Measurements from ENCODE around the gene CALHM5.
A peak's percentile ranks its signal among the peaks of the same experiment; 100 is the strongest.

The CALHM5 gene

GRCh38 chr6:116511424-116512110 lies at the start of gene CALHM5:
TSS of gene CALHM5 (plus strand) at chr6:116511639. CDS start at chr6:116511697, 58 bp downstream.
- peaks cover 14% of the 10 kb centered on the region for H3K4me1 ChIP-seq (ENCODE audit: insufficient read depth, low read length)
- peak within 1 kb of the TSS; percentile 65 for H3K9ac ChIP-seq (ENCODE audit: low read length)
- no peaks in the 10 kb centered on the region for H3K27me3 ChIP-seq (ENCODE audit: control insufficient read depth in 1 of 2, insufficient read depth in 2 of 2, low read length in 2 of 2)
- H3K9me3 ChIP-seq (ENCODE audit: low read length) = no peaks in the 10 kb centered on the region
- no peaks in the 10 kb centered on the region for H3K36me3 ChIP-seq (ENCODE audit: insufficient read depth, low read length)
- peak within 1 kb of the TSS; percentile 37 for H3K27ac ChIP-seq (ENCODE audit: low read depth, low read length)
- peak within 1 kb of the TSS; percentile 22 to 72 for H3K4me3 ChIP-seq (ENCODE audit: low read depth in 1 of 2, low read length in 2 of 2)

- Histone ChIP-seq H3K9ac (ENCODE audit: low read length) (no peak overlapping the region), H3K4me3 (ENCODE audit: low read depth in 1 of 2, low read length in 2 of 2) (peak overlapping the region; percentile 41 to 52), H3K27me3 (ENCODE audit: control insufficient read depth in 1 of 2, insufficient read depth in 2 of 2, low read length in 2 of 2) (peaks cover 0 to 13% of the 10 kb centered on the region in 2 donors), H3K27ac (ENCODE audit: low read depth, low read length) (peak overlapping the region; percentile 58), H3K9me3 (ENCODE audit: low read length) (no peaks in the 10 kb centered on the region), H3K4me1 (ENCODE audit: insufficient read depth, low read length) (no peaks in the 10 kb centered on the region), H3K36me3 (ENCODE audit: insufficient read depth, low read length) (no peaks in the 10 kb centered on the region)
Observed at GRCh38 chr6:116461932-116462885, 49.2 kb upstream of the CALHM5 start.

GRCh38 chr6:116463301-116463700 lies 48.1 kb upstream of the CALHM5 start:
- no peak overlapping the region for H3K9ac ChIP-seq (ENCODE audit: low read length)
- H3K4me1 ChIP-seq (ENCODE audit: insufficient read depth, low read length) = no peaks in the 10 kb centered on the region
- H3K4me3 ChIP-seq (ENCODE audit: low read depth in 1 of 2, low read length in 2 of 2) = no peak overlapping the region
- peaks cover 0 to 13% of the 10 kb centered on the region in 2 donors for H3K27me3 ChIP-seq (ENCODE audit: control insufficient read depth in 1 of 2, insufficient read depth in 2 of 2, low read length in 2 of 2)
- no peaks in the 10 kb centered on the region for H3K9me3 ChIP-seq (ENCODE audit: low read length)
- H3K36me3 ChIP-seq (ENCODE audit: insufficient read depth, low read length) = no peaks in the 10 kb centered on the region
- H3K27ac ChIP-seq (ENCODE audit: low read depth, low read length) = no peak overlapping the region

GRCh38 chr6:116465246-116465645 lies 46.2 kb upstream of the CALHM5 start:
- H3K4me1 ChIP-seq (ENCODE audit: insufficient read depth, low read length) = no peaks in the 10 kb centered on the region
- H3K27ac ChIP-seq (ENCODE audit: low read depth, low read length) = no peak overlapping the region
- peaks cover 0 to 13% of the 10 kb centered on the region in 2 donors for H3K27me3 ChIP-seq (ENCODE audit: control insufficient read depth in 1 of 2, insufficient read depth in 2 of 2, low read length in 2 of 2)
- H3K4me3 ChIP-seq (ENCODE audit: low read depth in 1 of 2, low read length in 2 of 2) = no peak overlapping the region
- no peaks in the 10 kb centered on the region for H3K36me3 ChIP-seq (ENCODE audit: insufficient read depth, low read length)
- no peaks in the 10 kb centered on the region for H3K9me3 ChIP-seq (ENCODE audit: low read length)
- H3K9ac ChIP-seq (ENCODE audit: low read length) = no peak overlapping the region

- Histone ChIP-seq H3K9me3 (ENCODE audit: low read length) (no peaks in the 10 kb centered on the region), H3K4me1 (ENCODE audit: insufficient read depth, low read length) (no peaks in the 10 kb centered on the region), H3K36me3 (ENCODE audit: insufficient read depth, low read length) (no peaks in the 10 kb centered on the region), H3K9ac (ENCODE audit: low read length) (no peak overlapping the region), H3K27me3 (ENCODE audit: control insufficient read depth in 1 of 2, insufficient read depth in 2 of 2, low read length in 2 of 2) (peaks cover 0 to 9% of the 10 kb centered on the region in 2 donors), H3K4me3 (ENCODE audit: low read depth in 1 of 2, low read length in 2 of 2) (no peak overlapping the region), H3K27ac (ENCODE audit: low read depth, low read length) (no peak overlapping the region)
Observed at GRCh38 chr6:116467096-116467495, 44.3 kb upstream of the CALHM5 start.

GRCh38 chr6:116467514-116467913 lies 43.9 kb upstream of the CALHM5 start:
- H3K4me1 ChIP-seq (ENCODE audit: insufficient read depth, low read length) = no peaks in the 10 kb centered on the region
- no peaks in the 10 kb centered on the region for H3K36me3 ChIP-seq (ENCODE audit: insufficient read depth, low read length)
- H3K27me3 ChIP-seq (ENCODE audit: control insufficient read depth in 1 of 2, insufficient read depth in 2 of 2, low read length in 2 of 2) = peaks cover 0 to 7% of the 10 kb centered on the region in 2 donors
- H3K9me3 ChIP-seq (ENCODE audit: low read length) = no peaks in the 10 kb centered on the region
- no peak overlapping the region for H3K4me3 ChIP-seq (ENCODE audit: low read depth in 1 of 2, low read length in 2 of 2)
- no peak overlapping the region for H3K27ac ChIP-seq (ENCODE audit: low read depth, low read length)
- H3K9ac ChIP-seq (ENCODE audit: low read length) = no peak overlapping the region

GRCh38 chr6:116468293-116468692 lies 43.1 kb upstream of the CALHM5 start:
- no peaks in the 10 kb centered on the region for H3K9me3 ChIP-seq (ENCODE audit: low read length)
- no peak overlapping the region for H3K27ac ChIP-seq (ENCODE audit: low read depth, low read length)
- H3K36me3 ChIP-seq (ENCODE audit: insufficient read depth, low read length) = no peaks in the 10 kb centered on the region
- H3K4me1 ChIP-seq (ENCODE audit: insufficient read depth, low read length) = no peaks in the 10 kb centered on the region
- no peak overlapping the region for H3K9ac ChIP-seq (ENCODE audit: low read length)
- H3K4me3 ChIP-seq (ENCODE audit: low read depth in 1 of 2, low read length in 2 of 2) = no peak overlapping the region
- peaks cover 0 to under 1% of the 10 kb centered on the region in 2 donors for H3K27me3 ChIP-seq (ENCODE audit: control insufficient read depth in 1 of 2, insufficient read depth in 2 of 2, low read length in 2 of 2)

- no peak overlapping the region for H3K9ac ChIP-seq (ENCODE audit: low read length)
- no peaks in the 10 kb centered on the region for H3K4me1 ChIP-seq (ENCODE audit: insufficient read depth, low read length)
- no peaks in the 10 kb centered on the region for H3K27me3 ChIP-seq (ENCODE audit: control insufficient read depth in 1 of 2, insufficient read depth in 2 of 2, low read length in 2 of 2)
- H3K9me3 ChIP-seq (ENCODE audit: low read length) = no peaks in the 10 kb centered on the region
- H3K27ac ChIP-seq (ENCODE audit: low read depth, low read length) = no peak overlapping the region
- H3K36me3 ChIP-seq (ENCODE audit: insufficient read depth, low read length) = no peaks in the 10 kb centered on the region
- no peak overlapping the region for H3K4me3 ChIP-seq (ENCODE audit: low read depth in 1 of 2, low read length in 2 of 2)
Observed at GRCh38 chr6:116471531-116471930, 39.9 kb upstream of the CALHM5 start.

- no peak overlapping the region for H3K4me3 ChIP-seq (ENCODE audit: low read depth in 1 of 2, low read length in 2 of 2)
- no peaks in the 10 kb centered on the region for H3K9me3 ChIP-seq (ENCODE audit: low read length)
- no peak overlapping the region for H3K27ac ChIP-seq (ENCODE audit: low read depth, low read length)
Observed at GRCh38 chr6:116472706-116473105, 38.7 kb upstream of the CALHM5 start.

GRCh38 chr6:116475141-116475540 lies 36.3 kb upstream of the CALHM5 start:
- H3K27ac ChIP-seq (ENCODE audit: low read depth, low read length) = no peak overlapping the region
- H3K27me3 ChIP-seq (ENCODE audit: control insufficient read depth in 1 of 2, insufficient read depth in 2 of 2, low read length in 2 of 2) = no peaks in the 10 kb centered on the region
- no peaks in the 10 kb centered on the region for H3K4me1 ChIP-seq (ENCODE audit: insufficient read depth, low read length)
- no peaks in the 10 kb centered on the region for H3K36me3 ChIP-seq (ENCODE audit: insufficient read depth, low read length)
- no peaks in the 10 kb centered on the region for H3K9me3 ChIP-seq (ENCODE audit: low read length)
- H3K4me3 ChIP-seq (ENCODE audit: low read depth in 1 of 2, low read length in 2 of 2) = no peak overlapping the region
- H3K9ac ChIP-seq (ENCODE audit: low read length) = no peak overlapping the region

More at GRCh38 chr6:116472706-116473105, 38.7 kb upstream of the CALHM5 start:
- Histone ChIP-seq H3K27me3 (ENCODE audit: control insufficient read depth in 1 of 2, insufficient read depth in 2 of 2, low read length in 2 of 2) (no peaks in the 10 kb centered on the region), H3K9ac (ENCODE audit: low read length) (no peak overlapping the region), H3K4me1 (ENCODE audit: insufficient read depth, low read length) (no peaks in the 10 kb centered on the region), H3K36me3 (ENCODE audit: insufficient read depth, low read length) (no peaks in the 10 kb centered on the region)

GRCh38 chr6:116476002-116476678 lies 35.3 kb upstream of the CALHM5 start:
- no peaks in the 10 kb centered on the region for H3K9me3 ChIP-seq (ENCODE audit: low read length)
- H3K36me3 ChIP-seq (ENCODE audit: insufficient read depth, low read length) = no peaks in the 10 kb centered on the region
- no peak overlapping the region for H3K9ac ChIP-seq (ENCODE audit: low read length)
- no peak overlapping the region for H3K4me3 ChIP-seq (ENCODE audit: low read depth in 1 of 2, low read length in 2 of 2)
- H3K27me3 ChIP-seq (ENCODE audit: control insufficient read depth in 1 of 2, insufficient read depth in 2 of 2, low read length in 2 of 2) = no peaks in the 10 kb centered on the region
- no peaks in the 10 kb centered on the region for H3K4me1 ChIP-seq (ENCODE audit: insufficient read depth, low read length)
- no peak overlapping the region for H3K27ac ChIP-seq (ENCODE audit: low read depth, low read length)
